Suppressor macrophage treated with lipopolysaccharide for 1 hour (primary cell): ENCODE measurements around the gene KRT80.
A peak's percentile ranks its signal among the peaks of the same experiment; 100 is the strongest.

Experiments used
- DNase-seq, 3 donors: peaks; one replicate each; pipeline ENCODE4 v3.0.0-alpha.2; 2020 to 2022

KRT80 gene

GRCh38 chr12:52151153-52151836 is 40.5 kb downstream of the KRT80 start:
- no peak for DNase-seq

GRCh38 chr12:52149651-52150241 is 42.1 kb downstream of the KRT80 start:
- DNase-seq, result no peak

- DNase-seq, result no peak
These were observed 42.6 kb downstream of the KRT80 start for GRCh38 chr12:52149182-52149641.

- no peak for DNase-seq
These were observed 43.2 kb downstream of the KRT80 start for GRCh38 chr12:52148464-52149181.

- no peak for DNase-seq
These were observed 43.8 kb downstream of the KRT80 start for GRCh38 chr12:52147964-52148463.

- peak; percentile 81 to 85 (median 84) for DNase-seq
These were observed 44.3 kb downstream of the KRT80 start for GRCh38 chr12:52147367-52147963.

GRCh38 chr12:52146822-52147366 is 44.9 kb downstream of the KRT80 start:
- no peak for DNase-seq

GRCh38 chr12:52146089-52146821 is 45.6 kb downstream of the KRT80 start:
- DNase-seq, result no peak

- no peak for DNase-seq
These were observed 46.4 kb downstream of the KRT80 start for GRCh38 chr12:52145228-52146088.

GRCh38 chr12:52144512-52145227 is 47.1 kb downstream of the KRT80 start:
- no peak for DNase-seq

- no peak for DNase-seq
These were observed 49.4 kb downstream of the KRT80 start for GRCh38 chr12:52142431-52142830.

- DNase-seq, result no peak
These were observed 49.9 kb downstream of the KRT80 start for GRCh38 chr12:52141875-52142274.

- no peak for DNase-seq
These were observed 50.5 kb downstream of the KRT80 start for GRCh38 chr12:52141306-52141705.

- no peak for DNase-seq
These were observed 52.2 kb downstream of the KRT80 start for GRCh38 chr12:52139579-52140062.

- no peak for DNase-seq
These were observed 52.7 kb downstream of the KRT80 start for GRCh38 chr12:52139147-52139546.

- DNase-seq, result no peak
These were observed 54.1 kb downstream of the KRT80 start for GRCh38 chr12:52137746-52138145.

- peak; percentile 36 to 60 (median 50) for DNase-seq
These were observed 59.1 kb downstream of the KRT80 start for GRCh38 chr12:52132754-52133161.

- DNase-seq, result no peak
These were observed 61.1 kb downstream of the KRT80 start for GRCh38 chr12:52130711-52131110.

- no peak for DNase-seq
These were observed 63.9 kb downstream of the KRT80 start for GRCh38 chr12:52127683-52128450.
